Activated CD4-positive, alpha-beta T cell treated with anti-CD3 and anti-CD28 coated beads for 36 hours (primary cell): ENCODE measurements around the gene DCAF11. TPM values are rescaled to one million over a fixed set of nuclear protein-coding genes. Genes with fewer than 3 reads are reported as not detected.

Source experiments
- ATAC-seq: fragments of 200-7000 bp; cut with Tn5 transposase; one replicate; pipeline ENCODE4 v1.10.0; 2021; ENCODE audit warnings: mild to moderate bottlenecking, moderate library complexity
- CTCF ChIA-PET: fragments of 350-600 bp; sonication (Branson Sonifier 250); formaldehyde crosslinking; loops from one replicate; lab custom pipeline; 2021; ENCODE audit warnings: antibody characterized with exemption; lab: Charles Lee
- POLR2A ChIA-PET: fragments of 350-600 bp; sonication (Branson Sonifier 250); formaldehyde crosslinking; loops from one replicate; lab custom pipeline; 2021; ENCODE audit warnings: antibody characterized with exemption, inconsistent platforms; lab: Charles Lee
- DNase-seq: peaks from one replicate; pipeline ENCODE4 v3.0.0-alpha.2; 2020
- H3K27ac Mint-ChIP-seq: one replicate; pipeline ENCODE4 v1.8.0; 2021; ENCODE audit warnings: mixed read lengths
- H3K27me3 Mint-ChIP-seq: one replicate; pipeline ENCODE4 v1.8.0; 2021; ENCODE audit warnings: mixed read lengths
- H3K36me3 Mint-ChIP-seq: one replicate; pipeline ENCODE4 v1.8.0; 2021; ENCODE audit warnings: low read depth, mixed read lengths
- H3K4me1 Mint-ChIP-seq: one replicate; pipeline ENCODE4 v1.8.0; 2021; ENCODE audit warnings: mixed read lengths
- H3K4me3 Mint-ChIP-seq: one replicate; pipeline ENCODE4 v1.8.0; 2021; ENCODE audit warnings: mild to moderate bottlenecking, moderate library complexity, mixed read lengths
- H3K9me3 Mint-ChIP-seq: one replicate; pipeline ENCODE4 v1.8.0; 2021; ENCODE audit warnings: low read depth, mixed read lengths
- intact Hi-C, 2 experiments: fragments of 100-400 bp; cut with DNase I in 1 of 2; cut with micrococcal nuclease in 1 of 2; formaldehyde crosslinking; loops; one replicate each; pipeline versions ENCODE4 v1.14.2 to v1.15.1; 2022 to 2024; cut with DNase I, micrococcal nuclease
- total RNA-seq, 2 experiments: library from RNA; stranded (reverse); gene quantifications; one replicate each; pipeline ENCODE4 v1.2.3, GENCODE V29; 2021

The DCAF11 gene
- total RNA-seq, 2 experiments from 2014 or later = 74.0 to 86.2 TPM

- DNase-seq = no peak
- H3K4me3 Mint-ChIP-seq = no peak overlapping the region
- intact Hi-C loops = no loop called here
- H3K9me3 Mint-ChIP-seq = no peaks in the 10 kb centered on the region
- no peak overlapping the region for H3K27ac Mint-ChIP-seq
- POLR2A ChIA-PET = no interaction called here
- no peaks in the 10 kb centered on the region for H3K27me3 Mint-ChIP-seq
- H3K36me3 Mint-ChIP-seq = no peaks in the 10 kb centered on the region
- H3K4me1 Mint-ChIP-seq = peaks cover 8% of the 10 kb centered on the region
- no peak for ATAC-seq
- CTCF ChIA-PET = interaction anchor here (0.9 to 1.8 kb wide), 5 partner anchors 14 to 27 kb away, joined by 3 to 4 read pairs (median 4); no protein-coding TSS in a partner anchor
These were observed 27.6 kb upstream of the DCAF11 start for GRCh38 chr14:24087004-24087403.

- Mint-ChIP-seq H3K27ac (no peak overlapping the region), H3K4me1 (peaks cover 8% of the 10 kb centered on the region), H3K9me3 (no peaks in the 10 kb centered on the region), H3K27me3 (no peaks in the 10 kb centered on the region), H3K36me3 (no peaks in the 10 kb centered on the region), H3K4me3 (no peak overlapping the region)
- DNase-seq (no peak), ATAC-seq (no peak)
- ChIA-PET CTCF (interaction anchor here (0.9 to 12.4 kb wide), 2 partner anchors 19 to 30 kb away, joined by 4 to 189 read pairs; no protein-coding TSS in a partner anchor), POLR2A (no interaction called here)
- intact Hi-C loops = no loop called here
These were observed 26.5 kb upstream of the DCAF11 start for GRCh38 chr14:24088095-24088494.

DNA sequence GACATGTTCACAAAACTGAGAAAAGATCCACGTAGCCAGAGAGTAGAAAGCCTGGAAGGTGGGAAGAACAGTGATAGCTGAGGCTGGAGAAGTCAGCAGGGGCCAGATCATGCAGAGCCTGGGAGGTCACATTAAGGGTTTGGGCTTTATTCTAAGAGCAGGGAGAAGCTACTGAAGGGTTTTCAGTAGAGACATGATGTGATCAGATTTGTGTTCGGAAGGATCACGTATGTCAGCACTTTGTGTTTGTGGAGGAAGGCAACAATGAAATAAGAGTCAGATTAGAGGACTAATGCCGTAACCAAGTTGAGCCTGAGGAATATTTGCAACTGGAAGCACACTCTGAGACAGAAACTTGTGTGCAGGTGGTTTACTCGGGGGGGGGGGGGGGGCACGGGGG lies 24.7 kb upstream of the DCAF11 start:
- no peak for ATAC-seq
- no peak overlapping the region for H3K4me3 Mint-ChIP-seq
- no peak for DNase-seq
- H3K27ac Mint-ChIP-seq = no peak overlapping the region
- no peaks in the 10 kb centered on the region for H3K9me3 Mint-ChIP-seq
- ChIA-PET CTCF (interaction anchor here (0.7 to 12.4 kb wide), 19 partner anchors 9 to 152 kb away, joined by 3 to 189 read pairs (median 5); partner anchors contain the start of genes CARMIL3, EMC9, IRF9 and PSME1), POLR2A (interaction anchor here (1.0 to 1.1 kb wide), 2 partner anchors 8 to 24 kb away, joined by 3 read pairs; no protein-coding TSS in a partner anchor)
- H3K27me3 Mint-ChIP-seq = no peaks in the 10 kb centered on the region
- H3K36me3 Mint-ChIP-seq = peaks cover under 1% of the 10 kb centered on the region
- intact Hi-C loops = loop anchor here (1.0 to 5.0 kb wide), 3 partner anchors 32 to 103 kb away; partner anchors contain the start of gene DHRS4L2 (in 1 of the 2)
- H3K4me1 Mint-ChIP-seq = peaks cover 14% of the 10 kb centered on the region

DNA sequence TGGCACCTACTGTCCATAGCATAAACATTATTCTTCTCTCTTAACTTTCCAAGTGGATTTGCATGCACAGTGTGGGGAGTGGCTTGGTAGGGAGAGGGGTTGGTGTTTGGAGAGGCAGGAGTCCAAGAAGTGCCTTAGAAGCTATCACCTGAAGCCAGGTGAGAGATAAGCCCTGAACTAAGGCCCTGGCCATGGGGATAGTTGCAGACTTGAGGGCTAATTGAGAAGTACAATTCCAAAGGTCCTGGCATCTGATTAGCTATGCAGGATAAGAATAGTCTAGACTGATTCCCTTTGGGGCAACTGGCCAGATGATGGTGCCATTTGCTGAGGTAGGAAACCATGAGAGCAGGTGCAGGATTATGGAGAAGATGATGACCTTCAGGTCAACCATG lies 22.5 kb upstream of the DCAF11 start:
- H3K9me3 Mint-ChIP-seq = no peaks in the 10 kb centered on the region
- peaks cover 26% of the 10 kb centered on the region for H3K4me1 Mint-ChIP-seq
- DNase-seq (no peak), ATAC-seq (no peak)
- ChIA-PET CTCF (interaction anchor here (0.7 to 12.4 kb wide), 15 partner anchors 10 to 460 kb away, joined by 3 to 189 read pairs (median 5); partner anchors contain the start of genes CARMIL3, CPNE6, DCAF11 and NRL), POLR2A (interaction anchor here (0.7 to 0.9 kb wide), 2 partner anchors 23 to 340 kb away, joined by 3 to 4 read pairs; partner anchors contain the start of genes DCAF11 and NRL)
- no peaks in the 10 kb centered on the region for H3K27me3 Mint-ChIP-seq
- H3K4me3 Mint-ChIP-seq = no peak overlapping the region
- intact Hi-C loops = loop anchor here in 1 of 2 experiments (5.0 kb wide), 1 partner anchor 105 kb away; the partner anchor contains the start of gene DHRS4L2
- H3K27ac Mint-ChIP-seq = peak overlapping the region; percentile 85
- H3K36me3 Mint-ChIP-seq = peaks cover 19% of the 10 kb centered on the region

GRCh38 chr14:24092505-24093206 lies 21.9 kb upstream of the DCAF11 start:
- Mint-ChIP-seq H3K27me3 (no peaks in the 10 kb centered on the region), H3K9me3 (no peaks in the 10 kb centered on the region), H3K36me3 (peaks cover 19% of the 10 kb centered on the region), H3K4me3 (peak overlapping the region; percentile 85), H3K4me1 (peaks cover 26% of the 10 kb centered on the region), H3K27ac (peak overlapping the region; percentile 85)
- intact Hi-C loops = loop anchor here in 1 of 2 experiments (5.0 kb wide), 1 partner anchor 105 kb away; the partner anchor contains the start of gene DHRS4L2
- POLR2A ChIA-PET = interaction anchor here (0.5 to 2.9 kb wide), 4 partner anchors 12 to 339 kb away, joined by 3 to 12 read pairs (median 5); partner anchors contain the start of genes DCAF11 and NRL
- DNase-seq (no peak), ATAC-seq (no peak)
- CTCF ChIA-PET = interaction anchor here (0.7 to 12.4 kb wide), 16 partner anchors 10 to 461 kb away, joined by 3 to 189 read pairs (median 4); partner anchors contain the start of genes CPNE6, DCAF11, NRL and PSME1

DNA sequence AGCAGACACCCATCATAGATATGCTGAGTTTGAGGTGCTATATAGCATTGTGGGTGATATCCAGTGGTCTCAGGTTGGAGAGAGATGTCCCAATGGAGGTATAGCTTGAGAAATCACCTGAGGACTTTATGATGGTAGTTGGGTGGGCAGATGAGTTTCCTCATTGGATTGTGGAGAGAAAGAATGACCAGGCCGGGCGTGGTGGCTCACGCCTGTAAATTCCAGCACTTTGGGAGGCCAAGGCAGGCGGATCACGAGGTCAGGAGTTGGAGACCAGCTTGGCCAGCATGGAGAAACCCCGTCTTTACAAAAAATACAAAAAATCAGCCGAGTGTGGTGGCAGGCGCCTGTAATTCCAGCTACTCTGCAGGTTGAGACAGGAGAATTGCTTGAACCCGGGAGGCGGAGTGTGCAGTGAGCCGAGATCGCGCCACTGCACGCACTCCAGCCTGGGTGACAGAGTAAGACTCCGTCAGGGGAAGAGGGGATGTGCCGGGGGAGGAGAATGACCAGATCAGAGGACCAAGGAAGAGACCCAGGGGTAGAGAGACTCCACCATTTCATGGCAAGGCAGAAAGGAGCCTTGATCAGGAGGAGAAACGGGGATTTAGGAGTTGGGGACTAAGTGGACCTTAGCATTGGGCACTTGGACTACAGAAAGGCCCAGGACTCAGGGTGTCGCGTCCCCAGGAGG lies 21.2 kb upstream of the DCAF11 start:
- Mint-ChIP-seq H3K36me3 (peaks cover 23% of the 10 kb centered on the region), H3K9me3 (no peaks in the 10 kb centered on the region), H3K4me3 (peak overlapping the region; percentile 85), H3K27me3 (no peaks in the 10 kb centered on the region), H3K27ac (peak overlapping the region; percentile 85), H3K4me1 (peaks cover 26% of the 10 kb centered on the region)
- ATAC-seq = no peak
- no peak for DNase-seq
- intact Hi-C loops = loop anchor here in 1 of 2 experiments (5.0 kb wide), 1 partner anchor 106 kb away; the partner anchor contains the start of gene DHRS4L2
- ChIA-PET POLR2A (interaction anchor here (0.5 to 2.9 kb wide), 9 partner anchors 13 to 67 kb away, joined by 3 to 13 read pairs (median 6); partner anchors contain the start of genes DCAF11, EMC9, IRF9 and NRL), CTCF (interaction anchor here (0.7 to 12.4 kb wide), 14 partner anchors 9 to 291 kb away, joined by 3 to 189 read pairs (median 4); partner anchors contain the start of genes CPNE6, DCAF11, IRF9 and NRL)

DNA sequence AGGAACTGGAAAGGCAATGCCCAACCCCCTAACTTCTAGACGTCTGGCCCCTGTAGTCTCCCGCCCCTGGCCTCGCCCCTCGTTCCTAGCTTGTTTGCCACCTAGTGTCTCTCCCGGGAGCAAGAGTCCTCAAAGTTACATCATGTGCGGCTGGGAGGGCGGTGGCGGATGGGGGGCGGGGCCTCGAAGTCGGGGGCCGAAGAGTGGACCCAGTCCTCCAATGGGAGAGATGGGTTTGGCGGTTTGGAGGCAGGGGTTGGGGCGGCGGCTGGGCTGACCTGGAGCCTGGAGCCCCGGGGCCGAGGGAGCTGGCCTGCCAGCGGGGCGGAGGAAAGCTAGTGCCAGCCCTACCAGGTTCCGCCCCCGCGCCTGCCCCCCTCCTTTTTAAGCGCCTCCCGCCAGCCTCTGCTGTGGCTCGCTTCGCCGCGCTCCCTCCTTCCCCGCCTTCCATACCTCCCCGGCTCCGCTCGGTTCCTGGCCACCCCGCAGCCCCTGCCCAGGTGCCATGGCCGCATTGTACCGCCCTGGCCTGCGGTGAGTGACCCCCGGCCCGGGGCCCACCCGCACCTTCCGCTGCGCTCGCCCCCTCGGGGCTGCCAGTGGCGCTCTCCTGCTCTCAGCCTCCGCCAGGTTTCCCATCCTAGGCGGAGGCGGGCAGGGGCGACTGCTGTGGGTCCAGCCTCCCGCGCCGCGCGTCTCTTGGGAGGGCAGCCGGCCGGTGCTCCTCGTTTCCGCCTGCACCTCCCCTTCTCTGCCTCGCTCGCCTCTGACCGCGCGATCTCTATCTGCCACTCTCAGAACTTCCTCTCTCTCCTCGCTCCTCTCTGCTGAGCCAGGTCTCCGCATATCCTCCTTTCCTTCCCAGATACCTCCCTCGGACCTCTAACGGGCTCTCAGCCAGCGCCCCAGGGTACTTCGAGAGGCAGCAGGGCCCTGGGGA lies 20.4 kb upstream of the DCAF11 start, which contains the start of gene PCK2:
TSS of gene PCK2 (plus strand) at position 411 of the 940 bp plus-strand sequence. CDS start at position 506, 95 bp downstream.
- no peaks in the 10 kb centered on the region for H3K27me3 Mint-ChIP-seq
- ChIA-PET CTCF (interaction anchor here (0.8 to 12.4 kb wide), 9 partner anchors 13 to 79 kb away, joined by 3 to 189 read pairs (median 4); partner anchors contain the start of genes DCAF11, IRF9 and NRL), POLR2A (interaction anchor here (0.6 to 2.9 kb wide), 11 partner anchors 12 to 105 kb away, joined by 3 to 13 read pairs (median 5); partner anchors contain the start of genes DCAF11, DHRS4L2, EMC9 and IRF9)
- peak within 1 kb of the TSS; percentile 95 for H3K27ac Mint-ChIP-seq
- peaks cover 23% of the 10 kb centered on the region for H3K36me3 Mint-ChIP-seq
- H3K9me3 Mint-ChIP-seq = no peaks in the 10 kb centered on the region
- intact Hi-C loops = loop anchor here (1.0 to 5.0 kb wide), 13 partner anchors 13 to 527 kb away; partner anchors contain the start of genes DCAF11 (in 2 of the 2), DHRS4L2 (in 2 of the 2), NRL (in 2 of the 2) and AP1G2 (in 1 of the 2)
- ATAC-seq = peak; percentile 87
- H3K4me1 Mint-ChIP-seq = peaks cover 26% of the 10 kb centered on the region
- H3K4me3 Mint-ChIP-seq = peak within 1 kb of the TSS; percentile 85
- peak; percentile 95 for DNase-seq

- peak overlapping the region; percentile 85 for H3K4me3 Mint-ChIP-seq
- intact Hi-C loops = loop anchor here (1.0 to 5.0 kb wide), 14 partner anchors 13 to 528 kb away; partner anchors contain the start of genes DCAF11 (in 2 of the 2), DHRS4L2 (in 2 of the 2), NRL (in 2 of the 2) and AP1G2 (in 1 of the 2)
- ChIA-PET CTCF (interaction anchor here (0.6 to 12.4 kb wide), 8 partner anchors 13 to 1000 kb away, joined by 3 to 189 read pairs (median 18); partner anchors contain the start of genes ACIN1, C14orf119, CARMIL3 and DCAF11), POLR2A (interaction anchor here (0.9 to 2.9 kb wide), 9 partner anchors 12 to 106 kb away, joined by 3 to 13 read pairs (median 5); partner anchors contain the start of genes DCAF11, DHRS4L2, EMC9 and IRF9)
- DNase-seq (peak; percentile 27), ATAC-seq (no peak)
- H3K27me3 Mint-ChIP-seq = no peaks in the 10 kb centered on the region
- peaks cover 26% of the 10 kb centered on the region for H3K4me1 Mint-ChIP-seq
- no peaks in the 10 kb centered on the region for H3K9me3 Mint-ChIP-seq
- H3K36me3 Mint-ChIP-seq = peaks cover 29% of the 10 kb centered on the region
- H3K27ac Mint-ChIP-seq = peak overlapping the region; percentile 95
These were observed 19.7 kb upstream of the DCAF11 start for GRCh38 chr14:24094841-24095270.
